IMR-90 (cell line): ENCODE data around the gene NDUFS7.
"Not testable (repeated sequence)": the region's sequence is repeated elsewhere in the genome, so short reads cannot be mapped to it uniquely, and the experiment has no call there.

ENCODE experiments used
- BHLHE40 ChIP-seq: fragments of 150-350 bp; IDR thresholded peaks from 2 replicates; pipeline ENCODE4 v1.6.1; 2016; ENCODE audit warnings: mild to moderate bottlenecking, low read depth, low read length
- FOS ChIP-seq: fragments of 150-350 bp; IDR thresholded peaks from 2 replicates; pipeline ENCODE4 v1.6.1; 2016; ENCODE audit warnings: low read depth, low read length
- MXI1 ChIP-seq: IDR thresholded peaks from 2 replicates; pipeline ENCODE4 v1.6.1; 2012; ENCODE audit warnings: low read depth, mild to moderate bottlenecking, low read length, moderate library complexity, borderline replicate concordance
- NFE2L2 ChIP-seq: fragments of 150-350 bp; IDR thresholded peaks from 2 replicates; pipeline ENCODE4 v1.6.1; 2016; ENCODE audit warnings: low read depth, mild to moderate bottlenecking, low read length
- POLR2A ChIP-seq: IDR thresholded peaks from 2 replicates; pipeline ENCODE4 v1.6.1; 2012; ENCODE audit warnings: mild to moderate bottlenecking, low read depth, low read length
- RAD21 ChIP-seq: IDR thresholded peaks from 2 replicates; pipeline ENCODE4 v1.6.1; 2012; ENCODE audit warnings: low read length, improper control_type of control experiment
- SMC3 ChIP-seq: fragments of 150-350 bp; IDR thresholded peaks from 2 replicates; pipeline ENCODE4 v1.6.1; 2016; ENCODE audit warnings: low read depth, mild to moderate bottlenecking, antibody characterized with exemption, low read length, moderate library complexity
- TF ChIP-seq, protein P1 (sequence below): fragments of 150-350 bp; IDR thresholded peaks from 2 replicates; pipeline ENCODE4 v1.6.1; 2017; ENCODE audit warnings: mild to moderate bottlenecking, antibody characterized with exemption, low read length, low read depth
- TF ChIP-seq, protein P2 (sequence below): conservative IDR thresholded peaks from 2 replicates; pipeline ENCODE4 v1.5.1; 2012; ENCODE audit warnings: mild to moderate bottlenecking, low read depth, low read length, improper control_type of control experiment
- TF ChIP-seq, protein P3 (sequence below): fragments of 150-350 bp; IDR thresholded peaks from 2 replicates; pipeline ENCODE4 v1.6.1; 2016; ENCODE audit warnings: low read depth, mild to moderate bottlenecking, low read length, moderate library complexity, borderline replicate concordance

DNA sequence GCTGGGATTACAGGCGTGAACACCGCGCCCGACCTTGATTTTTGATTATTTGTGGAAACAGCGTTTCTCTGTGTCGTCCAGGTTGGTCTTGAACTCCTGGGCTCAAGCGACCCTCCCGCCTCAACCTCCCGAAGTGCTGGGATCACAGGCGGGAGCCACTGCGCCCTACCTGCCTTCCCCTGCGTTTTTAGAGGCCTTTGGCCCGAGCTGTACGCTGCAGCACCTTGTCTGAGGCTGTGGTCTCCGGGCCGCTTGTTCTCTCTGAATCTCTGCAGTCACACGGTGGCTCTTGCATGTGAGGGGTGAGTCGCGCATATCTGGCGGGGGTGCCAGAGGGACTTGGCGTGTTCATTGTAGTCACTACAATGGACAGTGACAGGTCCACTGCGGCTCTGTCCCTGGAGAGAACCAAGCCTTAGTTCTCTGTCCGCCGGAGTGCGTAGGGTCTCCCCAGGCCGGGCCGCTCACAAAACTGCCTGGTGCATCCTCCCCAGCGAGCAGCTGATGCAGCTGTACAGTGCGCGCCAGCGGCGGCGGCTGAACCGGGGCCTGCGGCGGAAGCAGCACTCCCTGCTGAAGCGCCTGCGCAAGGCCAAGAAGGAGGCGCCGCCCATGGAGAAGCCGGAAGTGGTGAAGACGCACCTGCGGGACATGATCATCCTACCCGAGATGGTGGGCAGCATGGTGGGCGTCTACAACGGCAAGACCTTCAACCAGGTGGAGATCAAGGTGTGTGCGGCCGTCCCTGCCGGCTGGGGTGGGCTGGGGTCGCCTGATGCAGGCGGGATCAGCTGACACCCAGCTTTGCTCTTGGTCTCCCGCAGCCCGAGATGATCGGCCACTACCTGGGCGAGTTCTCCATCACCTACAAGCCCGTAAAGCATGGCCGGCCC, 56.1 kb downstream of the NDUFS7 start:
- TF ChIP-seq, protein P1, sequence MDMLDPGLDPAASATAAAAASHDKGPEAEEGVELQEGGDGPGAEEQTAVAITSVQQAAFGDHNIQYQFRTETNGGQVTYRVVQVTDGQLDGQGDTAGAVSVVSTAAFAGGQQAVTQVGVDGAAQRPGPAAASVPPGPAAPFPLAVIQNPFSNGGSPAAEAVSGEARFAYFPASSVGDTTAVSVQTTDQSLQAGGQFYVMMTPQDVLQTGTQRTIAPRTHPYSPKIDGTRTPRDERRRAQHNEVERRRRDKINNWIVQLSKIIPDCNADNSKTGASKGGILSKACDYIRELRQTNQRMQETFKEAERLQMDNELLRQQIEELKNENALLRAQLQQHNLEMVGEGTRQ: not testable (repeated sequence)
- not testable (repeated sequence) for TF ChIP-seq NFE2L2, POLR2A, MXI1, RAD21, SMC3, FOS
- TF ChIP-seq, protein P2, sequence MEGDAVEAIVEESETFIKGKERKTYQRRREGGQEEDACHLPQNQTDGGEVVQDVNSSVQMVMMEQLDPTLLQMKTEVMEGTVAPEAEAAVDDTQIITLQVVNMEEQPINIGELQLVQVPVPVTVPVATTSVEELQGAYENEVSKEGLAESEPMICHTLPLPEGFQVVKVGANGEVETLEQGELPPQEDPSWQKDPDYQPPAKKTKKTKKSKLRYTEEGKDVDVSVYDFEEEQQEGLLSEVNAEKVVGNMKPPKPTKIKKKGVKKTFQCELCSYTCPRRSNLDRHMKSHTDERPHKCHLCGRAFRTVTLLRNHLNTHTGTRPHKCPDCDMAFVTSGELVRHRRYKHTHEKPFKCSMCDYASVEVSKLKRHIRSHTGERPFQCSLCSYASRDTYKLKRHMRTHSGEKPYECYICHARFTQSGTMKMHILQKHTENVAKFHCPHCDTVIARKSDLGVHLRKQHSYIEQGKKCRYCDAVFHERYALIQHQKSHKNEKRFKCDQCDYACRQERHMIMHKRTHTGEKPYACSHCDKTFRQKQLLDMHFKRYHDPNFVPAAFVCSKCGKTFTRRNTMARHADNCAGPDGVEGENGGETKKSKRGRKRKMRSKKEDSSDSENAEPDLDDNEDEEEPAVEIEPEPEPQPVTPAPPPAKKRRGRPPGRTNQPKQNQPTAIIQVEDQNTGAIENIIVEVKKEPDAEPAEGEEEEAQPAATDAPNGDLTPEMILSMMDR: not testable (repeated sequence)
- peak; percentile 12; the same call in 1 of the 2 replicates for TF ChIP-seq BHLHE40
- TF ChIP-seq, protein P3, sequence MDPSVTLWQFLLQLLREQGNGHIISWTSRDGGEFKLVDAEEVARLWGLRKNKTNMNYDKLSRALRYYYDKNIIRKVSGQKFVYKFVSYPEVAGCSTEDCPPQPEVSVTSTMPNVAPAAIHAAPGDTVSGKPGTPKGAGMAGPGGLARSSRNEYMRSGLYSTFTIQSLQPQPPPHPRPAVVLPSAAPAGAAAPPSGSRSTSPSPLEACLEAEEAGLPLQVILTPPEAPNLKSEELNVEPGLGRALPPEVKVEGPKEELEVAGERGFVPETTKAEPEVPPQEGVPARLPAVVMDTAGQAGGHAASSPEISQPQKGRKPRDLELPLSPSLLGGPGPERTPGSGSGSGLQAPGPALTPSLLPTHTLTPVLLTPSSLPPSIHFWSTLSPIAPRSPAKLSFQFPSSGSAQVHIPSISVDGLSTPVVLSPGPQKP: not testable (repeated sequence)
